OCI-LY7 (cell line): ENCODE data around the gene KLF11.

Experiments used
- EZH2phosphoT487 ChIP-seq: fragments of 200-600 bp; sonication (generic); IDR thresholded peaks from 2 replicates; pipeline ENCODE4 v1.6.1; 2018; ENCODE audit warnings: low read depth, borderline replicate concordance, mild to moderate bottlenecking, mixed run types, antibody characterized with exemption, low read length, moderate library complexity, mixed read lengths
- TF ChIP-seq, protein P1 (sequence below): fragments of 200-600 bp; sonication (generic); conservative IDR thresholded peaks from 2 replicates; pipeline ENCODE4 v1.5.1; 2014; ENCODE audit warnings: mild to moderate bottlenecking, antibody characterized with exemption, low read length, moderate library complexity, mixed read lengths

DNA sequence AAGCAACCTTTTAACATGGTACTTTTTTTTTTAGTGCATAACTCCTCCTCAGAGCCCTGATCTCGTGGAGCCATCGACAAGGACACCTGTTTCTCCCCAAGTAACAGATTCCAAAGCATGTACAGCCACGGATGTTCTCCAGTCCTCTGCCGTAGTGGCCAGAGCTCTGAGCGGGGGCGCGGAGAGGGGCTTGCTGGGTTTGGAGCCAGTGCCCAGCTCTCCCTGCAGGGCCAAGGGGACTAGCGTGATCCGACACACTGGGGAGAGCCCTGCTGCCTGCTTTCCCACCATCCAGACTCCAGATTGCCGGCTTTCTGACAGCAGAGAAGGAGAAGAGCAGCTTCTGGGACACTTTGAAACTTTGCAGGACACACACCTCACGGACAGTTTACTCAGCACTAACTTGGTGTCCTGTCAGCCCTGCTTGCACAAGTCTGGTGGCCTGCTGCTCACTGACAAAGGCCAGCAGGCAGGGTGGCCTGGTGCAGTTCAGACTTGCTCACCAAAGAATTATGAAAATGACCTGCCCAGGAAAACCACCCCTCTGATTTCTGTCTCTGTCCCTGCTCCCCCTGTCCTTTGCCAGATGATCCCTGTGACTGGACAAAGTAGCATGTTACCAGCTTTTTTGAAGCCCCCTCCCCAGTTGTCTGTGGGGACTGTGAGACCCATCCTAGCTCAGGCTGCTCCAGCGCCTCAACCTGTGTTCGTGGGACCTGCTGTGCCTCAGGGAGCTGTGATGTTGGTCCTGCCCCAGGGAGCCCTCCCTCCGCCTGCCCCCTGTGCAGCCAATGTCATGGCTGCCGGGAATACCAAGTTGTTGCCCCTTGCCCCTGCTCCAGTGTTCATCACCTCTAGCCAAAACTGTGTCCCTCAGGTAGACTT, 4.5 kb downstream of the KLF11 start:
- TF ChIP-seq, protein P1, sequence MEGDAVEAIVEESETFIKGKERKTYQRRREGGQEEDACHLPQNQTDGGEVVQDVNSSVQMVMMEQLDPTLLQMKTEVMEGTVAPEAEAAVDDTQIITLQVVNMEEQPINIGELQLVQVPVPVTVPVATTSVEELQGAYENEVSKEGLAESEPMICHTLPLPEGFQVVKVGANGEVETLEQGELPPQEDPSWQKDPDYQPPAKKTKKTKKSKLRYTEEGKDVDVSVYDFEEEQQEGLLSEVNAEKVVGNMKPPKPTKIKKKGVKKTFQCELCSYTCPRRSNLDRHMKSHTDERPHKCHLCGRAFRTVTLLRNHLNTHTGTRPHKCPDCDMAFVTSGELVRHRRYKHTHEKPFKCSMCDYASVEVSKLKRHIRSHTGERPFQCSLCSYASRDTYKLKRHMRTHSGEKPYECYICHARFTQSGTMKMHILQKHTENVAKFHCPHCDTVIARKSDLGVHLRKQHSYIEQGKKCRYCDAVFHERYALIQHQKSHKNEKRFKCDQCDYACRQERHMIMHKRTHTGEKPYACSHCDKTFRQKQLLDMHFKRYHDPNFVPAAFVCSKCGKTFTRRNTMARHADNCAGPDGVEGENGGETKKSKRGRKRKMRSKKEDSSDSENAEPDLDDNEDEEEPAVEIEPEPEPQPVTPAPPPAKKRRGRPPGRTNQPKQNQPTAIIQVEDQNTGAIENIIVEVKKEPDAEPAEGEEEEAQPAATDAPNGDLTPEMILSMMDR, result no peak
- no peak for TF ChIP-seq EZH2phosphoT487
